HG02840 (cell line): ENCODE data around the gene ANKRD13B.

Experiments used
- ATAC-seq: cut with Tn5 transposase; IDR thresholded peaks from one replicate; pipeline ENCODE4 v1.9.1; 2021; ENCODE audit warnings: mild to moderate bottlenecking, moderate library complexity, moderate number of reproducible peaks; ENCODE audit not compliant: unreplicated experiment, low FRiP score

The ANKRD13B gene

GRCh38 chr17:29591737-29592608, 959 bp upstream of the ANKRD13B start:
- ATAC-seq: no peak

- ATAC-seq: no peak
Observed at GRCh38 chr17:29593591-29594518, 923 bp downstream of the ANKRD13B start.

- ATAC-seq: no peak
Observed at GRCh38 chr17:29594519-29595090, 1.7 kb downstream of the ANKRD13B start.

- ATAC-seq: no peak
Observed at GRCh38 chr17:29595107-29595942, 2.4 kb downstream of the ANKRD13B start.

GRCh38 chr17:29595943-29596774, 3.2 kb downstream of the ANKRD13B start:
- ATAC-seq: no peak

GRCh38 chr17:29596811-29597210, 3.9 kb downstream of the ANKRD13B start:
- no peak for ATAC-seq

GRCh38 chr17:29597361-29598172, 4.6 kb downstream of the ANKRD13B start:
- no peak for ATAC-seq

- no peak for ATAC-seq
Observed at GRCh38 chr17:29603109-29603674, 10.3 kb downstream of the ANKRD13B start.

- no peak for ATAC-seq
Observed at GRCh38 chr17:29607557-29608195, 14.7 kb downstream of the ANKRD13B start.

GRCh38 chr17:29608986-29609385, 16.1 kb downstream of the ANKRD13B start:
- no peak for ATAC-seq

GRCh38 chr17:29610395-29610794, 17.5 kb downstream of the ANKRD13B start:
- no peak for ATAC-seq

- no peak for ATAC-seq
Observed at GRCh38 chr17:29611351-29612093, 18.6 kb downstream of the ANKRD13B start.

GRCh38 chr17:29612094-29612403, 19.1 kb downstream of the ANKRD13B start:
- ATAC-seq: no peak

GRCh38 chr17:29612404-29613280, 19.7 kb downstream of the ANKRD13B start:
- ATAC-seq: no peak

GRCh38 chr17:29613352-29613837, 20.5 kb downstream of the ANKRD13B start:
- no peak for ATAC-seq

- ATAC-seq: no peak
Observed at GRCh38 chr17:29613856-29614255, 20.9 kb downstream of the ANKRD13B start.
